Activated naive CD8-positive, alpha-beta T cell treated with anti-CD3 and anti-CD28 coated beads, Interleukin-2, amount 50 U/mL, for 16 hours (primary cell): Measurements from ENCODE around the gene RUFY1.
A peak's percentile ranks its signal among the peaks of the same experiment; 100 is the strongest.
"Not testable (repeated sequence)": the region's sequence is repeated elsewhere in the genome, so short reads cannot be mapped to it uniquely, and the experiment has no call there.

Experiments used
- DNase-seq: peaks from one replicate; pipeline ENCODE4 v3.0.0-alpha.2; 2020; ENCODE audit warnings: low read depth, low spot score

The RUFY1 gene

GRCh38 chr5:179621551-179622214 lies 71.3 kb downstream of the RUFY1 start:
- DNase-seq, result no peak

- peak; percentile 94 for DNase-seq
These were observed 72.9 kb downstream of the RUFY1 start, which contains the start of gene HNRNPH1 for GRCh38 chr5:179623003-179623905. Gene HNRNPH1 (minus strand): TSS chr5:179623671. CDS start chr5:179623133, 538 bp downstream.

- peak; percentile 17 for DNase-seq
These were observed 73.8 kb downstream of the RUFY1 start for GRCh38 chr5:179623906-179624741.

- DNase-seq, result no peak
These were observed 74.5 kb downstream of the RUFY1 start for GRCh38 chr5:179624841-179625271.

GRCh38 chr5:179633501-179634369 lies 83.4 kb downstream of the RUFY1 start:
- not testable (repeated sequence) for DNase-seq

- not testable (repeated sequence) for DNase-seq
These were observed 84.2 kb downstream of the RUFY1 start for GRCh38 chr5:179634370-179635172.

- DNase-seq, result not testable (repeated sequence)
These were observed 88.9 kb downstream of the RUFY1 start for GRCh38 chr5:179639296-179639695.

- not testable (repeated sequence) for DNase-seq
These were observed 91.4 kb downstream of the RUFY1 start for GRCh38 chr5:179641745-179642144.

GRCh38 chr5:179642626-179643025 lies 92.3 kb downstream of the RUFY1 start:
- DNase-seq, result not testable (repeated sequence)

GRCh38 chr5:179643141-179643920 lies 93.0 kb downstream of the RUFY1 start:
- not testable (repeated sequence) for DNase-seq

- DNase-seq, result not testable (repeated sequence)
These were observed 94.4 kb downstream of the RUFY1 start for GRCh38 chr5:179644766-179645165.

- DNase-seq, result no peak
These were observed 98.1 kb downstream of the RUFY1 start for GRCh38 chr5:179648410-179648809.

- not testable (repeated sequence) for DNase-seq
These were observed 98.9 kb downstream of the RUFY1 start for GRCh38 chr5:179649166-179649703.

- DNase-seq, result not testable (repeated sequence)
These were observed 99.9 kb downstream of the RUFY1 start for GRCh38 chr5:179650245-179650644.

GRCh38 chr5:179653135-179653534 lies 102.8 kb downstream of the RUFY1 start:
- DNase-seq, result not testable (repeated sequence)

GRCh38 chr5:179657302-179658178 lies 107.2 kb downstream of the RUFY1 start:
- DNase-seq, result not testable (repeated sequence)

GRCh38 chr5:179658179-179658856 lies 108.0 kb downstream of the RUFY1 start:
- not testable (repeated sequence) for DNase-seq
